Skin epidermis (tissue), 12 donors: ENCODE results near the gene GATM.

ENCODE experiments used
- H3K27ac ChIP-seq, 21 experiments: fragments of 200-600 bp; sonication (generic) in 11 of 21; one replicate each; pipeline ENCODE4 v1.5.0; 2020; ENCODE audit warnings: mild to moderate bottlenecking in 3 of 21, inconsistent platforms in 2 of 21, moderate library complexity in 2 of 21
- H3K4me3 ChIP-seq, 7 experiments: fragments of 200-600 bp; sonication (generic) in 2 of 7; one replicate each; pipeline ENCODE4 v1.5.0; 2020; ENCODE audit warnings: inconsistent platforms in 2 of 7, mild to moderate bottlenecking in 2 of 7, moderate library complexity in 1 of 7

The GATM gene

GRCh38 chr15:45363334-45363733 lies 15.0 kb downstream of the GATM start:
- Histone ChIP-seq H3K27ac (no peak overlapping the region), H3K4me3 (no peak overlapping the region)

- Histone ChIP-seq H3K4me3 (no peak overlapping the region), H3K27ac (no peak overlapping the region)
Measured at GRCh38 chr15:45362419-45362818, 15.9 kb downstream of the GATM start.

- Histone ChIP-seq H3K4me3 (no peak overlapping the region), H3K27ac (no peak overlapping the region)
Measured at GRCh38 chr15:45361878-45362277, 16.5 kb downstream of the GATM start.

- H3K4me3 ChIP-seq, result no peak overlapping the region
- no peak overlapping the region for H3K27ac ChIP-seq
Measured at GRCh38 chr15:45355860-45356259, 22.5 kb downstream of the GATM start.

GRCh38 chr15:45354711-45355110 lies 23.6 kb downstream of the GATM start:
- no peak overlapping the region for H3K27ac ChIP-seq
- H3K4me3 ChIP-seq, result no peak overlapping the region

GRCh38 chr15:45351227-45351626 lies 27.1 kb downstream of the GATM start:
- Histone ChIP-seq H3K27ac (no peak overlapping the region), H3K4me3 (no peak overlapping the region)

GRCh38 chr15:45349623-45350022 lies 28.7 kb downstream of the GATM start:
- no peak overlapping the region for H3K27ac ChIP-seq
- no peak overlapping the region for H3K4me3 ChIP-seq

GRCh38 chr15:45347989-45348388 lies 30.4 kb downstream of the GATM start:
- Histone ChIP-seq H3K4me3 (no peak overlapping the region), H3K27ac (no peak overlapping the region)

GRCh38 chr15:45347033-45347432 lies 31.3 kb downstream of the GATM start:
- no peak overlapping the region for H3K4me3 ChIP-seq
- H3K27ac ChIP-seq, result no peak overlapping the region

- Histone ChIP-seq H3K4me3 (no peak overlapping the region), H3K27ac (no peak overlapping the region)
Measured at GRCh38 chr15:45346381-45346780, 32.0 kb downstream of the GATM start.

- Histone ChIP-seq H3K4me3 (no peak overlapping the region), H3K27ac (no peak overlapping the region)
Measured at GRCh38 chr15:45343258-45343860, 35.0 kb downstream of the GATM start.

- no peak overlapping the region for H3K27ac ChIP-seq
- no peak overlapping the region for H3K4me3 ChIP-seq
Measured at GRCh38 chr15:45341790-45342189, 36.6 kb downstream of the GATM start.

- H3K27ac ChIP-seq, result no peak overlapping the region
- no peak overlapping the region for H3K4me3 ChIP-seq
Measured at GRCh38 chr15:45340429-45340828, 37.9 kb downstream of the GATM start.

- Histone ChIP-seq H3K27ac (no peak overlapping the region), H3K4me3 (no peak overlapping the region)
Measured at GRCh38 chr15:45338417-45338816, 39.9 kb downstream of the GATM start.

- H3K27ac ChIP-seq, result no peak overlapping the region
Measured at GRCh38 chr15:45337224-45337623, 41.1 kb downstream of the GATM start.

GRCh38 chr15:45333550-45333949 lies 44.8 kb downstream of the GATM start:
- Histone ChIP-seq H3K4me3 (no peak overlapping the region), H3K27ac (no peak overlapping the region)

More at GRCh38 chr15:45337224-45337623, 41.1 kb downstream of the GATM start:
- no peak overlapping the region for H3K4me3 ChIP-seq

- no peak overlapping the region for H3K4me3 ChIP-seq
- no peak overlapping the region for H3K27ac ChIP-seq
Measured at GRCh38 chr15:45332694-45333093, 45.6 kb downstream of the GATM start.

- H3K4me3 ChIP-seq, result no peak overlapping the region
- peak overlapping the region in 1 of 21 experiments; percentile 12 for H3K27ac ChIP-seq
Measured at GRCh38 chr15:45331972-45332371, 46.4 kb downstream of the GATM start.

GRCh38 chr15:45328663-45329062 lies 49.7 kb downstream of the GATM start:
- Histone ChIP-seq H3K27ac (peak overlapping the region in 3 of 21 experiments; percentile 8 to 29 (median 25)), H3K4me3 (no peak overlapping the region)

- H3K4me3 ChIP-seq, result no peak overlapping the region
- H3K27ac ChIP-seq, result no peak overlapping the region
Measured at GRCh38 chr15:45326741-45327140, 51.6 kb downstream of the GATM start.

GRCh38 chr15:45326280-45326679 lies 52.1 kb downstream of the GATM start:
- Histone ChIP-seq H3K4me3 (no peak overlapping the region), H3K27ac (no peak overlapping the region)

GRCh38 chr15:45320581-45321205 lies 57.7 kb downstream of the GATM start:
- Histone ChIP-seq H3K4me3 (no peak overlapping the region), H3K27ac (peak overlapping the region in 5 of 21 experiments; percentile 18 to 39 (median 26))
